GM19099 (cell line): ENCODE measurements around the gene KIAA1217.

Experiments
- POLR2A ChIP-seq: IDR thresholded peaks from 3 replicates; pipeline ENCODE4 v1.6.1; 2011; ENCODE audit warnings: low read depth; ENCODE audit not compliant: insufficient read length; ENCODE audit errors: extremely low read depth

Gene KIAA1217

DNA sequence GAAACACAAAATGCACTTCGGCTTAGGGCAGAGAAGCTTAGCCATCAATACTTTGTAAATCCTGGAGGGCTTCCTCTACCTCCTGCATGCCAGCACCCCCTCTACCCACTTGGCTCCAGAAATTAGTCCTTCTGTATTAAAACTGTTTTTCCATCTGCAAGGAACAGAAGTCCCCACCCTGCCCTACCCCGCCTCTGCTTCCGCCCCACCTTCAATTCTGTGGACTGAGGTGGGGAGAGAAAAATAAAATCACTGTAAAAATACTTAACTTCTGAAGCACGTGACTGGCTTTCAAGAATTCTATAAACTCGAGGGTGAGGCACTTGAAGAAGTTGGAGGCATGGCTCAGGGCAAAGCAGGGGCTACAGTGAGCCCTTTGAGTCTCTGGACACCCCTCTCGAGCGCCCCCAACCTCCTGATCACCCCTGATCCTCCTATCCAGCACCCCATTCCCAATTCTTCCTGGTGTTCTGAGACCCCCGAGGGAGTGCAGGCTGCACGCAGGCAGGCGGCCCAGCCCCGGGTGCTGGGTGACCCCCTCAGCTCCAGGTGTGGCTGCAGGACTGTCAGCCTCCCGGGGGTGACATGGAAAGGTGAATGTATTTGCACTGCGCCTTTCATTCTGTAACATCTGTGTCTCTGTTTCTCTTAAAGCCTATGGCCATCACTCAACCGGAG, 7.3 kb upstream of the KIAA1217 start:
- no peak for TF ChIP-seq POLR2A

GRCh38 chr10:24202181-24202570, 6.8 kb upstream of the KIAA1217 start:
- TF ChIP-seq POLR2A: no peak

- no peak for TF ChIP-seq POLR2A
Observed at GRCh38 chr10:24205821-24206220, 3.1 kb upstream of the KIAA1217 start.

GRCh38 chr10:24206334-24206733, 2.6 kb upstream of the KIAA1217 start:
- no peak for TF ChIP-seq POLR2A

- TF ChIP-seq POLR2A: no peak
Observed at GRCh38 chr10:24206926-24207325, 2.0 kb upstream of the KIAA1217 start.

DNA sequence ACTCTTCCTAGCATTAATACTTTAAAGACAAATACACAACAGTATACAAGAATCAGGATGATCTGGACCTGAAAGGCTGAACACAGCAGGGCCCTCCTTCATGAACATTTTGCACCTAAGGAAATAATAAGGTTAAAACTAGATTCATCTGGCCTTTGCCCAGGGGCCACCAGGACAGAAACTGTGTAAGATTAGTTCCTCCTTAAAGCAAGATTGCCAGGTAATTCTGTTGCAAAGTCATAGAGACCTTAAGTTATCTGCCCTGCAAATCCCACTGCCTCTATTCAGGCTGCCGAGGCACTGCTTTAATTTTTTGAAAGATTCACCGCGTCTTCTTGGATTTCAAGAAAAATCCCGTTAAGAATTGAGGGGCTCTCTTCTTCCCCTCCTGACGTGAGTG, 1.6 kb upstream of the KIAA1217 start:
- TF ChIP-seq POLR2A: no peak

DNA sequence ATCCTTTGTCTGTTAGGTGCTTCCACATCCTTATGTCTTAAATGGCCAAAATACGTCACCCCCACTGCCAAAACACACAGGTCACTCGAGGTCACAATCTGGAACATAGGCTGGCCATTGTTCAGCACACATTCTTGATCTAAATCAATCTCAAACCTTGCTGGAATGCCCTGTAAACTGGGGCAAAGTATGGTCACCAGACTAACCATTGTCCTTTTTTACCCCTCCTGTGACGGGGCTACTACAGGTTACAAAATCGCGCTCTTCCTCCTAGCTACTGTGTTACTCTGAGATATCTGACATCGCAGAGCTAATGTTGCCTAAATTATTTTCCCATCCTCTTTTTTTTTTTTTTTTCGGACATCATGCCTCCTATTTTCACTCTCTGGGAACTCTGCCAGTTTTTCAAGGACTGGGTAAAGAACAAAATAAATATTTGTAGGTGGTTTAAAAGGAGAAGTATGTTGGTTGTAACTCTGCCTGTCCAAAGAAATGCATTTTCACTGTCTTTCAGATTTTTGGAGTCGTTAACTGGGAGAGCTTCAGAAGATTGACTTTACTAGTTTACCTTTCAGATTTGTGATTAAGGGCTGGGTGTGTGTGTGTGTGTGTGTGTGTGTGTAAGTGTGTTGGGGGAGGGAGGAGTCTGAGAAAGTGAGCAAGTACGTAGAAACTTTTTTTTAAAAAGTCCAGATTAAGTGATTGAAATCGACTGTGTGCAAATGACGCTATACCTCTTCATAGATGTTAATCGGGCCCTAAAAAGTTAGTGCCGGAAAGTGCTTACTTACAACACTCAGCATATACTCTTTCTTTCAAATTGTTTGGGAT, 942 bp upstream of the KIAA1217 start:
- TF ChIP-seq POLR2A: no peak

DNA sequence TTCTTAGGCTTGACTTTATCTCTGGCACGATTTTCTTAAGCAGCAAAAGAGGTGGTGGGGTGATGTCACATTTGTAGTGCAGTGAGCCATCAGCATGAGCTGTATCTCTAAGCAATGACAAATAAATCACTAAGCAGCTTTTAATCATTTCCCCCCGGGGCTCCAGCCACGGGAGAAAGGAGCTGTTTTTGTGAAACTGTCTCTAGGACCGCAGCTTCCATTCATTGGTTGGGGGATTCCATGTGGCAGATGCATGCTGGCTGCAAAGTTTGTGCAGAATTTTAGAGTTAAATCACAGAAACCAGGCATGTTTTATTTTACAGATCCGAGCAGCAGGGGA, 464 bp downstream of the KIAA1217 start:
- TF ChIP-seq POLR2A: no peak

- TF ChIP-seq POLR2A: no peak
Observed at GRCh38 chr10:24209946-24210491, 1.1 kb downstream of the KIAA1217 start.

DNA sequence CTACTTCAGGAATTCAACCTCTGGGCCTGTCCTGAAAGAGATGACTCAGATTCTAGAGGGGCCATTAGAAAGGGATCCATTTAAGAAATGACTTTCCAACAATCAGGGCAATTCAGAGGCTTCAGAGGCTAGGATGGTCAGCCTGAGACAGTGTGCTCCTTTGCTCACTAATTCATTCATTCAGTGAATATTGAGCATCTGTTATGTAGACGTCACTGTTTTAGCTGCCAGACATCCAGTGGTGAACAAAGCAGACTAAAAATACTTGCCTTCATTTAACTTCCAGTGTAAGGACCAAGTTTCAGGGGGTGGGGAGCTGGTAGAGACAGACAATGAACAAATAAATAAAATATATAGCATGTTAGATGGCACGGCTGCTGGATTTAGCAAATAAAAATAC, 1.6 kb downstream of the KIAA1217 start:
- no peak for TF ChIP-seq POLR2A

DNA sequence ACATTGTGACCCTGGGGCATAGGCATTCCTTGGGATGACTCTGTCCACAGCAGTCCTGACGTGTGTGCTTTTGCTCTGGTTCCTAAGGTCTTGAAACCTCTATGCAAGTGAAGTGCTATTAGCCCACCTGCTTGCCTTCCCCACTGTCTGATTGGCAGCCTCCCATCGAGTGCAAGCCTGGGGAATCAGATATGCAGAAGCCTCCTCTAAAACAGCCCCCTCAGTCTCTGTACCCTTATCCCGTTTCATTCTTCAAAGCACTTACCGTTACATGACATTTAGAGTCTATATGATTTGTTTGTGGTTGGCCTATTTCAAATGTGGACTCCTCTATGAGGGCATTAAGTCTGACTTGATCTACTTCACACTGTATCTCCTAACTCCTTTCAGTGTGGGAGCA, 4.3 kb downstream of the KIAA1217 start:
- no peak for TF ChIP-seq POLR2A

GRCh38 chr10:24213881-24214280, 4.9 kb downstream of the KIAA1217 start:
- no peak for TF ChIP-seq POLR2A

- TF ChIP-seq POLR2A: no peak
Observed at GRCh38 chr10:24214762-24215161, 5.8 kb downstream of the KIAA1217 start.

DNA sequence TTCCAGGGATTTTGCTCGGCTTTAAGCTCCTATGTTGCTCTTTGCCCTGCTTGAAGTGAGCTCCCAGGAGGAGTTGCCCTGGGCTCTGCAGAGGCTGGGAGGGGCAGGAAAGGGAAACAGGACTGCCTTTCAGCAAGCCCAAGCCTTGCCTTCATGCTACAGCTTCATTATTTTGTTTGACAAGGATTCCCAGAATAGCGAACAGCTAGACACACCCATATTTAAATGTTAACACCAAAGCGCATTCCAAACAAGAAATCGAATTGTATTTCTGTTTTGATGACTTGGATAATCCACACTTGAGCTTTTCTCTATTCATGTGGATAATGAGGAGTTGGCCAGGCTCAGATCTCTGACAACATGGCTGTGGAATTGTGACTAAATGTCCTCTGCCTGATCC, 6.3 kb downstream of the KIAA1217 start:
- no peak for TF ChIP-seq POLR2A

DNA sequence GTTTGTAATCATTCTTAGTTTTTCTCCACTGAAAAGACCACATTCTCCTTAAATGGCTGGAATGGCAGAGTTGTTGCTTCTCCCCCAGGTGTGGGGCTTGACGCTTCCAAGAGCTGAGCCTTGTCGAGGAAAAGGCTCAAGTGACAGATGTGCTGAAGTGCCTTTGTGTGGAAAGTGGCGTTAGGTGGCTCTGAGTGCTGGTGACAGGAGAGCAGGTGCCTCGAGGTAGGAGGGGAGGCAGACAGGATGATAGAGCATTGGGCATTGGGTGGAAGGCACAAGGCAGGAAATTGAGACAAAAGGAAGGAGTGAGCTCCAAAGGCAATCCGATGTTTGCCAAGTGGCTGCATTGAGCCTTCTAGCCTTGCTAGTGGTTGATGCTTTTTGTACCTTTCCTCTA, 6.7 kb downstream of the KIAA1217 start:
- TF ChIP-seq POLR2A: no peak

- no peak for TF ChIP-seq POLR2A
Observed at GRCh38 chr10:24219963-24220362, 11.0 kb downstream of the KIAA1217 start.

DNA sequence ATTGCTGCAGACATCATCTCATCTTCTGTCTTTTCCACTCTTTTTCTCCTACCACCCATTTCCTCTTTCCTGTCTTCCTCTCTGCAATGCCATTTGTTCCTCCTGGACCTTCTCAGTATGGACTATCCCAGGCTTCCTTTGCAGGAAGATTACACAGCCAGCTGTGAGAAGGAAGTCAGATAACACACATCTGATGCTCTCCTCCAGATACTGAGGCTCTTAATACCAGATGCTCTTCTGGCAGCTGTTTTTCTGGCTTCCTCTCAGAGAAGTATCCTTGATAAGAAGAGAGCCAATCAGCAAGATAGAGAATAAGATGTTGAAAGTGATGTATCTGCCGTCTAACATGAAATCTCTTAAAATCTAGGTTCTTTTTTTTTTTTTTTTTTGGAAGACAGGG, 14.4 kb downstream of the KIAA1217 start:
- no peak for TF ChIP-seq POLR2A

DNA sequence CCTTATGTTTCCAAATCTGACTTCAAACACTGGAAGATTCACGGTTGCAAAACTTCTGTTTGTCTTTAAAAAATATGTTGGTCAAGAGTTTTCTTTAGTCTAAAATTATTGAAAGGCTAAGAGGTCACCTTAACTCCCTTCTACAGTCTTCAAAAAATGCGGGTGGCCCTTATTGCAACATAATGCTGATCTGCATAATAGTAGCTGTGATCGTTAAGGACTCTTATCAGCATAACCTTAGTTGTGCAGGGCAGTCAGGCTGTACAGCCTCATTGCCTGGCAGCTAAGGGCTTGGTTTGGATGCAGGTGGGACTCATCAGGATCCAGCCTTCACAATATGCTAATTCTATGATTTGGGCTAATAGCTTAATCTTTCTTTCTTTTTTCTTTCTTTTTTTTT, 15.0 kb downstream of the KIAA1217 start:
- no peak for TF ChIP-seq POLR2A
